Endothelial cell of hepatic sinusoid (primary cell): ENCODE results near the gene RRP36.

ENCODE experiments used
- in situ Hi-C: cut with HindIII; loops from 2 replicates; pipeline ENCODE4 v1.10.0; 2017; ENCODE audit warnings: low sequenced_read_pairs

Gene RRP36

DNA sequence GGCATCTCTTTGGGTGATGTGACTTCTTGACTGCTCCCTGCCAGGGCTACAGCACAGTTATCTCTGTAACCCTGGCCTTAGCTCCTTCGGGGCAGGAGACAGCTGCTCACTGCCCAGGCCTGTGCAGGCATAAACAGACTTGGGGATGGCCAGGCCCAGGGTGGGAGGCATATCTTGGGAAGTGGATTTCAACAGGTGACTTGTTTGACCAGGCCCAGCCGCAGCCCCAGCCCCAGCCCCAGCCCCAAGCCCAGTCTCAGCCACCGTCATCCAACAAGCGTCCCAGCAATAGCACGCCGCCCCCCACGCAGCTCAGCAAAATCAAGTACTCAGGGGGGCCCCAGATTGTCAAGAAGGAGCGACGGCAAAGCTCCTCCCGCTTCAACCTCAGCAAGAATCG is 15.2 kb upstream of the RRP36 start:
- in situ Hi-C loops = no loop called here

- in situ Hi-C loops = no loop called here
Measured at GRCh38 chr6:43007126-43007525, 14.3 kb upstream of the RRP36 start.

DNA sequence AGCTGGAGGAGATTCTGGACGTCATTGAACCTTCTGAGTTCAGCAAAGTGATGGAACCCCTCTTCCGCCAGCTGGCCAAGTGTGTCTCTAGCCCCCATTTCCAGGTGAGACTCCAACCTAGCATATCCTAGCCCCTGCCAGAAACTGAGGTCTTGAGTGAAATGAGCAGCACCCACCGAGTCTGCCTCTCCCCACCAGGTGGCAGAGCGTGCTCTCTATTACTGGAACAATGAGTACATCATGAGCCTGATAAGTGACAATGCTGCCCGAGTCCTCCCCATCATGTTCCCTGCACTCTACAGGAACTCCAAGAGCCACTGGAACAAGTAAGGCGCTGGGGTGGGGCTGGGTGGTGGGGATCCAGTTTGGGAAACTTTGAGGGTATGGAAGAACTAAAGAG is 12.3 kb upstream of the RRP36 start:
- in situ Hi-C loops = no loop called here

GRCh38 chr6:43011207-43011606 is 10.2 kb upstream of the RRP36 start:
- in situ Hi-C loops = no loop called here

DNA sequence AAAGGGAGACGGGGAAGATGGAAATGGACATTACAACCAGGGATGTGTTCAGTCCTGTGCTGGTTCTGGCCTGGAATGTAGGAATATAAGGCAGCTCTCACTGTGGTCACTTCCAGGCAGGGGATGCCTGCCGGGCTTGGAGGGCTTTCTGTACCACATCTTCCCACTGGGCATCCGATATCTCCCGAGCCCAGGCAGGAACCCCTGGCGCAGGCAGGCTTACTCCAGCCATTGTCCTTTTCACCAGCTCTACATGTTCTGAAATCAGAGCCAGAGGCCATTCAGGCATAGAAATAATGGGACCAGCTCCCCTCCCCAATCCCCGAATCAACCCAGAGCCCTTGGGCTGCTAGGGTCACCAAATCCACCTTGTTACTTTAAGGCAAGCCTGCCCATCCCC is 9.1 kb upstream of the RRP36 start:
- in situ Hi-C loops = no loop called here

DNA sequence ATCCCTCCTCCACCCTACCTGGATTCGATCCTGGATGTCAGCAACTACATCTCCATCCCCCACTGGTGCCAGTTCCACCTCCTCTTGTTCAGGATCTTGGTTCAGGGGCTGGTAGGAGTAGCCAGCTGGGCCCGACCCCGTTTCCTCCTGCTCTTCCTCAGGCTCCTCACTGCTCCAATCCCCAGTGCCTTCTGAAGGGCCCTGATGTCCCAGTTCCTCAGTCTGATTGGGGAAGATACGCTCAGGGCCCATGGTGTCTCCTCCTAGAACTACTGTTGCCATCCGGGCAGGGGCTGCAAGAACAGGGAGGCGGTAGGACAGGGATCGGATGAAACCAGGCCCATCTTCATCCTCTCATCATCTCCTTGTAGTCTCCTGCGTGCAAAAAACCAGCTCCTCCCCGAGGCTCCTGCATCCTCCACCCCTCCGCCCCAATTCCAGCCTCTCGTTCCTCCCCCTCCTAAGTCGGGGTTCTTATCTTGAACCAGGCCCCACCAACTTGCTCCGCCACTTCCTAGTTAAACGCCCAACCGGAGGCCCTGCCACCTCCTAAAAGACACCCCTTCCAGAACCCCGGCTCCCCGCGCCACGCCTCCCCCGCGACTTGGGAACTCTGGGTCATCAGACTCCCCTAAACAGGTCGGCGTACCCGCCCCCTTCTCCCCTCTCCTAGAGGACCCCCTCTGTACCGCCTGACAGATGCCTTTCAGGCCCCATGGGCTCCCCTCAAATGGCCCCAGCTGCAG is 8.2 kb upstream of the RRP36 start:
- in situ Hi-C loops = no loop called here

- in situ Hi-C loops = no loop called here
Measured at GRCh38 chr6:43013843-43014433, 7.5 kb upstream of the RRP36 start, which contains the start of the genes KLHDC3 and MEA1. TSS of gene KLHDC3 (plus strand) at chr6:43014249. CDS start at chr6:43017193, 2,944 bp downstream. TSS of gene MEA1 (minus strand) at chr6:43013946. CDS start at chr6:43013813, 133 bp downstream.

GRCh38 chr6:43014434-43014909 is 7.0 kb upstream of the RRP36 start:
- in situ Hi-C loops = no loop called here

GRCh38 chr6:43016176-43016942 is 5.1 kb upstream of the RRP36 start:
- in situ Hi-C loops = no loop called here

GRCh38 chr6:43016943-43017334 is 4.5 kb upstream of the RRP36 start:
- in situ Hi-C loops = no loop called here

GRCh38 chr6:43019152-43019551 is 2.3 kb upstream of the RRP36 start:
- in situ Hi-C loops = no loop called here

DNA sequence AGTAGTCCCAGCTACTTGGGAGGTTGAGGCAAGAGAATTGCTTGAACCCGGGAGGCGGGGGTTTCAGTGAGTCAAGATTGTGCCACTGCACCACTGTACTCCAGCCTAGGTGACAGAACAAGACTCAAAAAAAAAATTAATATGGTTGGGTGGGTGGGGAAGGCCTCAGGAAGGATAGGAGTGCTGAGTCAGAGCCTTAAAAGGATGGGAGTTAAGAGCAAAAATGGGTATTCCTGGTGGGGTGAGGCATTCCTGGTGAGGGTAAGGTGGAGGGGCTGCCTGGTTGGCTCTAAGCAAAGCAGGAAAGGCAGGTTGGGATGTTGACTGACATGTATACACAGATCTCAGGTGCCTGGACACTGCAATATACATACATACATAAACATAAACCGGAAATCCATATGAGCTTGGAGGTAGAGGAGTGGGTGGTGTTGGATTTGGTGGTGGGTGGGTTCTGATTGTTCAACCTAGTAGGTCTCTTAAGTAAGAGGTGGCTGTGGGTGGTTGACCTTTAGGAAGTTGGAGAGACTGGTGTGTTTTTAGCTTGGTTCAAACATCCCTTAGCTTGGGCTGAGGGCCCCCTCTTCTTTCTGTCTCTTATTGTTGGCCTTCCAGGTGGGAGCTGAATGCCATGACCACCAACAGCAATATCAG is 1.2 kb upstream of the RRP36 start:
- in situ Hi-C loops = no loop called here

- in situ Hi-C loops = no loop called here
Measured at GRCh38 chr6:43020847-43021246, 576 bp upstream of the RRP36 start.

GRCh38 chr6:43024436-43024835 is 3.0 kb downstream of the RRP36 start:
- in situ Hi-C loops = no loop called here

DNA sequence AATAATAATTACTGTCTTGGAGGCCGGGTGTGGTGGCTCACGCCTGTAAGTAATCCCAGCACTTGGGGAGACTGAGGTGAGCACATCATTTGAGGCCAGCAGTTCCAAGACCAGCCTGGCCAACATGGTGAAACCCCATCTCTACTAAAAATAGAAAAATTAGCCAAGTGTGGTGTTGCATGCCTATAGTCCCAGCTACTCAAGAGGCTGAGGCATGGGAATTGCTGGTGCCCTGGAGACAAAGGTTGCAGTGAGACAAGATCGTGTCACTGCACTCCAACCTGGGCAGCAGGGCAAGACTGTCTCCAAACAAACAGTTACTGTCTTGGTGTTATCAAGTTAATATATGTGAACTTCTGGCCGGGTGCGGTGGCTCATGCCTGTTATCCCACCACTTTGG is 4.9 kb downstream of the RRP36 start:
- in situ Hi-C loops = no loop called here

DNA sequence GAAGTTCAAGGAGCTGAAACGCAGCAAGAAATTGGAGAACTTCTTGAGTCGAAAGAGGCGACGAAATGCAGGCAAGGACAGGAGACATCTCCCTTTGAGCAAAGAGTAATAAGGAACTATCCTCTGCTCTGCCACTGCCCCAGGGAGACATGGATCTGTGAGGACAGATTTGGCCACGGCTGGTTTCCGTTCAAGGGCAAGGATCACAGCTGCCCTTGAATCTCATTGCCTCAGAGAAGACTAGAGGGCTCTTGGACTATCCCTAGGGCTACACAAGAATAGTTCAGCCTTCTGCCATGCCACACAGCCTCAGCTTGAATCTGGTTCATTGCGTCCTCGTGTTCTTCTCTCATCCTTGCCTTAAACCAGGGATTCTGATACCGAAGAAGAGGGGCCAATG is 7.7 kb downstream of the RRP36 start:
- in situ Hi-C loops = no loop called here

- in situ Hi-C loops = loop anchor here (5.0 kb wide), 1 partner anchor 90 kb away; no protein-coding TSS in a partner anchor
Measured at GRCh38 chr6:43032326-43032725, 10.9 kb downstream of the RRP36 start.

GRCh38 chr6:43033496-43034189 is 12.2 kb downstream of the RRP36 start:
- in situ Hi-C loops = loop anchor here (5.0 kb wide), 1 partner anchor 89 kb away; no protein-coding TSS in a partner anchor

- in situ Hi-C loops = loop anchor here (5.0 kb wide), 1 partner anchor 88 kb away; no protein-coding TSS in a partner anchor
Measured at GRCh38 chr6:43034190-43034525, 12.7 kb downstream of the RRP36 start.

DNA sequence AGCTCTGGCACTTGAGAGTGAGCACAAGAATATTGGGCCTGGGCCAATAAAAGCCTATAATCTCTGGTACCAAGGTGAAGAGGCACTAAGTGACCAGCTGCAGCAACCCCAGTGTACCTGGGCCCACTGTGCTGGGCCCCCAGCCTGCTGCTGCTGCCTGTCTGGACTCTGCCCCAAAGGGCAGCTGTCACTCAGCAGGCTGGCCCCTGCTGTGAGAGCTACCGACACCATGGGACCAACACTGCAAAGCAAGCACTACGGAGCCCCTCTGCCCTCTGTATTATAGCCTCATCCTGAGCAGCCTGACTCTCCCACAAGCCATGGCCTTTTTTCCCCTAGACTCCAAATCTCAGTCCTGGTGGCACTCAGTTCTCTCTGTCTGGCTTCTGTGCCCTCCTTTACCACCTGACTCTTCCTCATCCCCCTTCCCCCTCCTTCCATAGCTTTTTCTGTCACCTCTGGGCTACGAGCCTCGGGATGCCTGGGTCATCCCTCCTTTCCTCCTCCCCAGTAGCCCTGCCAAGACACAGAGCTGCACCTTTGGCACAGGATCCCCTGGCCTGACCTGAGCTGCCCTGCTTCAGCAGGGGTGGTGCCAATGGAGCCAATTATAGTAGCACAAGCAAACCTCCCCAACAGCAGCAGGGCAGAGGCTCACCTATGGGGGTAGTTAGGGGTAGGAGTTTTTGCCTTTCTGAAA is 14.2 kb downstream of the RRP36 start:
- in situ Hi-C loops = no loop called here
